Nephron (organoid): ENCODE results near the gene TBC1D22B.

Source experiments
- H3K27ac Mint-ChIP-seq, 3 experiments: 2 replicates each; pipeline ENCODE4 v1.8.0; 2020; ENCODE audit warnings: mixed read lengths in 3 of 3, mild to moderate bottlenecking in 2 of 3, moderate library complexity in 1 of 3
- H3K27me3 Mint-ChIP-seq: 2 replicates; pipeline ENCODE4 v1.8.0; 2021; ENCODE audit warnings: low read depth, mild to moderate bottlenecking, moderate library complexity, mixed read lengths
- H3K36me3 Mint-ChIP-seq: 2 replicates; pipeline ENCODE4 v1.8.0; 2020; ENCODE audit warnings: low read depth, mixed read lengths
- H3K4me1 Mint-ChIP-seq: 2 replicates; pipeline ENCODE4 v1.8.0; 2020; ENCODE audit warnings: mixed read lengths
- H3K4me3 Mint-ChIP-seq, 3 experiments: 2 replicates each; pipeline ENCODE4 v1.8.0; 2020; ENCODE audit warnings: mild to moderate bottlenecking in 3 of 3, mixed read lengths in 3 of 3, moderate library complexity in 2 of 3
- H3K9me3 Mint-ChIP-seq: 2 replicates; pipeline ENCODE4 v1.8.0; 2020; ENCODE audit warnings: mixed read lengths
- CTCF ChIP-seq, 3 experiments: fragments of 200-600 bp; sonication (generic); IDR thresholded peaks; one replicate each; pipeline ENCODE4 v1.5.0; 2021; ENCODE audit warnings: antibody characterized with exemption in 3 of 3; ENCODE audit not compliant: unreplicated experiment in 3 of 3

Gene TBC1D22B

GRCh38 chr6:37257634-37258404, at the start of gene TBC1D22B, which contains the start of gene TMEM217:
Gene TBC1D22B, plus strand, starts transcription at chr6:37257772. Its CDS starts 146 bp downstream, at chr6:37257918.
Gene TMEM217, minus strand, starts transcription at chr6:37258144. Its CDS starts 39,114 bp downstream, at chr6:37219030.
- H3K9me3 Mint-ChIP-seq: no peaks in the 10 kb centered on the region
- no peak for TF ChIP-seq CTCF (IDR thresholded peaks at IDR 0.05; ENCODE audit: unreplicated experiment in 3 of 3)
- peak within 1 kb of the TSS; percentile 56 to 96 (median 87) for H3K27ac Mint-ChIP-seq
- no peaks in the 10 kb centered on the region for H3K36me3 Mint-ChIP-seq
- peaks cover 26% of the 10 kb centered on the region for H3K4me1 Mint-ChIP-seq
- H3K4me3 Mint-ChIP-seq: peak within 1 kb of the TSS; percentile 90 to 99 (median 93)
- peaks cover 5% of the 10 kb centered on the region for H3K27me3 Mint-ChIP-seq

- TF ChIP-seq CTCF (IDR thresholded peaks at IDR 0.05; ENCODE audit: unreplicated experiment in 3 of 3): peak; percentile 48 to 54 (median 54)
- no peaks in the 10 kb centered on the region for H3K9me3 Mint-ChIP-seq
- H3K27me3 Mint-ChIP-seq: no peaks in the 10 kb centered on the region
- no peak overlapping the region for H3K4me3 Mint-ChIP-seq
- peaks cover 23% of the 10 kb centered on the region for H3K4me1 Mint-ChIP-seq
- H3K27ac Mint-ChIP-seq: peak overlapping the region in 1 of 3 experiments; percentile 17
- H3K36me3 Mint-ChIP-seq: no peaks in the 10 kb centered on the region
Observed at GRCh38 chr6:37207903-37208456, 49.6 kb upstream of the TBC1D22B start.

GRCh38 chr6:37208793-37209192, 48.8 kb upstream of the TBC1D22B start:
- no peak overlapping the region for H3K27ac Mint-ChIP-seq
- TF ChIP-seq CTCF (IDR thresholded peaks at IDR 0.05; ENCODE audit: unreplicated experiment in 3 of 3): no peak
- peaks cover 21% of the 10 kb centered on the region for H3K4me1 Mint-ChIP-seq
- H3K27me3 Mint-ChIP-seq: no peaks in the 10 kb centered on the region
- H3K36me3 Mint-ChIP-seq: no peaks in the 10 kb centered on the region
- H3K9me3 Mint-ChIP-seq: no peaks in the 10 kb centered on the region
- H3K4me3 Mint-ChIP-seq: no peak overlapping the region

GRCh38 chr6:37209461-37210205, 47.9 kb upstream of the TBC1D22B start:
- Mint-ChIP-seq H3K9me3 (no peaks in the 10 kb centered on the region), H3K4me3 (no peak overlapping the region), H3K27me3 (no peaks in the 10 kb centered on the region), H3K4me1 (peaks cover 13% of the 10 kb centered on the region), H3K27ac (peak overlapping the region in 2 of 3 experiments; percentile 26 to 60), H3K36me3 (no peaks in the 10 kb centered on the region)
- TF ChIP-seq CTCF (IDR thresholded peaks at IDR 0.05; ENCODE audit: unreplicated experiment in 3 of 3): no peak

- no peak overlapping the region for H3K4me3 Mint-ChIP-seq
- H3K4me1 Mint-ChIP-seq: peaks cover 13% of the 10 kb centered on the region
- peaks cover under 1% of the 10 kb centered on the region for H3K27me3 Mint-ChIP-seq
- H3K36me3 Mint-ChIP-seq: no peaks in the 10 kb centered on the region
- H3K9me3 Mint-ChIP-seq: no peaks in the 10 kb centered on the region
- H3K27ac Mint-ChIP-seq: peak overlapping the region; percentile 57 to 60 (median 58)
- peak; percentile 92 to 94 (median 93) for TF ChIP-seq CTCF (IDR thresholded peaks at IDR 0.05; ENCODE audit: unreplicated experiment in 3 of 3)
Observed at GRCh38 chr6:37210313-37210968, 47.1 kb upstream of the TBC1D22B start.
